GM12878 (cell line): ENCODE results near the gene TMEM120B. TPM values are rescaled to one million over a fixed set of nuclear protein-coding genes. Genes with fewer than 3 reads are reported as not detected.

Experiments
- ATAC-seq: fragments of 200-7000 bp; cut with Tn5 transposase; 3 replicates; pipeline ENCODE4 v1.9.1; 2020; ENCODE audit warnings: mild to moderate bottlenecking, moderate library complexity
- BruUV-seq: library from RNA; stranded (reverse); fragments of 400-500 nt; replicated peaks from 2 replicates; lab custom pipeline; 2021; lab: Mats Ljungman, UMichigan
- CTCF ChIA-PET: fragments of 300-600 bp; sonication (Branson Sonifier 250); formaldehyde crosslinking; extraction: SDS; loops from one replicate; lab custom pipeline; 2021; ENCODE audit warnings: inconsistent platforms; lab: Yijun Ruan, JAX
- POLR2A ChIA-PET: fragments of 350-600 bp; formaldehyde crosslinking; extraction: SDS; loops from one replicate; lab custom pipeline; 2021; ENCODE audit warnings: inconsistent platforms; lab: Charles Lee
- RAD21 ChIA-PET: fragments of 300-600 bp; sonication (Branson Sonifier 250); formaldehyde crosslinking; loops from one replicate; lab custom pipeline; 2023; ENCODE audit warnings: antibody characterized with exemption; ENCODE audit not compliant: unreplicated experiment; lab: Charles Lee
- SMC1A ChIA-PET: fragments of 300-600 bp; sonication (Branson Sonifier 250); formaldehyde crosslinking; loops from one replicate; lab custom pipeline; 2023; ENCODE audit not compliant: unreplicated experiment, uncharacterized antibody; lab: Charles Lee
- DNase-seq: peaks from one replicate; pipeline ENCODE4 v3.0.0-alpha.2; 2011; ENCODE audit warnings: low read depth, low spot score
- FAIRE-seq: peaks from 3 replicates; lab custom pipeline; 2011; peaks lifted over from hg19 to GRCh38; lab: Jason Lieb, UNC
- H2AFZ ChIP-seq: 2 replicates; pipeline ENCODE4 v1.6.0; 2011; ENCODE audit warnings: low read depth, low read length, control low read depth; ENCODE audit not compliant: control insufficient read depth
- H3K27ac ChIP-seq: 2 replicates; pipeline ENCODE4 v1.5.1; 2011; ENCODE audit warnings: control low read depth; ENCODE audit not compliant: control insufficient read depth, insufficient read depth
- H3K27me3 ChIP-seq, 2 experiments: replicated peaks in 1 of 2; 2 replicates each; pipeline versions ENCODE4 v1.6.0 to v1.6.1; 2011; ENCODE audit warnings: low read length in 1 of 2; ENCODE audit not compliant: control insufficient read depth in 2 of 2, insufficient read depth in 2 of 2
- H3K36me3 ChIP-seq, 2 experiments: 2 replicates each; pipeline ENCODE4 v1.5.1; 2011; ENCODE audit warnings: low read length in 1 of 2; ENCODE audit not compliant: control insufficient read depth in 2 of 2, insufficient read depth in 2 of 2
- H3K4me1 ChIP-seq: 2 replicates; pipeline ENCODE4 v1.6.1; 2011; ENCODE audit warnings: mild to moderate bottlenecking, low read length, moderate library complexity, mixed read lengths; ENCODE audit not compliant: control insufficient read depth, insufficient read depth
- H3K4me2 ChIP-seq: 2 replicates; pipeline ENCODE4 v1.6.0; 2011; ENCODE audit warnings: control low read depth; ENCODE audit not compliant: control insufficient read depth, insufficient read depth
- H3K4me3 ChIP-seq: fragments of 200-600 bp; sonication (generic); 2 replicates; pipeline ENCODE4 v1.5.1; 2016
- H3K79me2 ChIP-seq: 2 replicates; pipeline ENCODE4 v1.6.0; 2011; ENCODE audit warnings: low read length; ENCODE audit not compliant: control insufficient read depth, insufficient read depth
- H3K9ac ChIP-seq: 2 replicates; pipeline ENCODE4 v1.8.0; 2011; ENCODE audit warnings: low read length, control low read depth, mixed read lengths; ENCODE audit not compliant: control insufficient read depth, insufficient read depth
- H3K9me3 ChIP-seq: replicated peaks from 3 replicates; pipeline ENCODE4 v1.5.1; 2011; ENCODE audit warnings: mild to moderate bottlenecking, low read length; ENCODE audit not compliant: control insufficient read depth, insufficient read depth
- H4K20me1 ChIP-seq: 2 replicates; pipeline ENCODE4 v1.6.0; 2011; ENCODE audit not compliant: control insufficient read depth, insufficient read depth
- ATF2 ChIP-seq: IDR thresholded peaks from 2 replicates; pipeline ENCODE4 v1.6.1; 2012; ENCODE audit warnings: low read length, inconsistent platforms
- E2F4 ChIP-seq: IDR thresholded peaks from 2 replicates; pipeline ENCODE4 v1.6.1; 2012; ENCODE audit warnings: low read depth, low read length, improper control_type of control experiment
- HDAC2 ChIP-seq: fragments of 200-600 bp; sonication (generic); IDR thresholded peaks from 2 replicates; pipeline ENCODE4 v1.6.1; 2017
- MEF2A ChIP-seq: IDR thresholded peaks from 2 replicates; pipeline ENCODE4 v1.6.1; 2011; ENCODE audit warnings: low read depth, mild to moderate bottlenecking, low read length, moderate library complexity; ENCODE audit not compliant: insufficient read depth
- MTA3 ChIP-seq: IDR thresholded peaks from 2 replicates; pipeline ENCODE4 v1.6.1; 2012; ENCODE audit warnings: low read length, inconsistent platforms, borderline replicate concordance
- NR2C2 ChIP-seq: IDR thresholded peaks from 2 replicates; pipeline ENCODE4 v1.6.1; 2011; ENCODE audit warnings: borderline replicate concordance, low read depth; ENCODE audit not compliant: control insufficient read depth, insufficient read length
- RCOR1 ChIP-seq: conservative IDR thresholded peaks from 2 replicates; pipeline ENCODE4 v1.6.1; 2012; ENCODE audit warnings: low read depth, low read length, improper control_type of control experiment
- RELB ChIP-seq: fragments of 450-650 bp; IDR thresholded peaks from 2 replicates; pipeline ENCODE4 v1.6.1; 2017; ENCODE audit warnings: low read depth, mild to moderate bottlenecking, moderate library complexity
- SIX5 ChIP-seq: IDR thresholded peaks from 2 replicates; pipeline ENCODE4 v1.6.1; 2011; ENCODE audit warnings: mild to moderate bottlenecking, low read depth, low read length, moderate library complexity; ENCODE audit not compliant: severe bottlenecking
- SKIL ChIP-seq: fragments of 450-650 bp; IDR thresholded peaks from 2 replicates; pipeline ENCODE4 v1.6.1; 2017; ENCODE audit warnings: mild to moderate bottlenecking, low read depth, inconsistent platforms; ENCODE audit not compliant: poor library complexity, severe bottlenecking
- TCF12 ChIP-seq: IDR thresholded peaks from 2 replicates; pipeline ENCODE4 v1.6.1; 2011; ENCODE audit warnings: low read depth, mild to moderate bottlenecking, low read length
- USF2 ChIP-seq: IDR thresholded peaks from 2 replicates; pipeline ENCODE4 v1.6.1; 2011; ENCODE audit warnings: low read depth, low read length, improper control_type of control experiment, borderline replicate concordance
- WGBS: methylation state at CpG from one replicate; pipeline ENCODE4 v1.1.6; 2016; ENCODE audit warnings: low lambda C conversion rate; ENCODE audit not compliant: insufficient replicate concordance, insufficient coverage; ENCODE audit errors: missing lambda C conversion rate; 5-methylcytosine and 5-hydroxymethylcytosine counted together
- in situ Hi-C: fragments of 300-500 bp; cut with MboI; formaldehyde crosslinking; loops from 9 replicates; pipeline ENCODE4 v1.14.3; 2018; ENCODE audit warnings: mixed read lengths
- intact Hi-C: fragments of 100-400 bp; cut with micrococcal nuclease; formaldehyde crosslinking; loops from one replicate; pipeline ENCODE4 v1.14.2; 2022; ENCODE audit not compliant: unreplicated experiment
- polyA plus RNA-seq, 11 experiments: library from polyadenylated mRNA; depleted of rRNA in 4 of 11; unstranded in 6 of 11; stranded (reverse) in 5 of 11; fragments of >200 nt; fragmentation: Nextera tagmentation in 4 of 11; fragmentation: Illumina TruSeq in 1 of 11; extraction: Ambion mirVana in 4 of 11; extraction: Trizol in 1 of 11; gene quantifications; 1 replicate in 1 of 11; 2 replicates in 10 of 11; pipeline versions ENCODE4 v1.2.1 to v1.2.3, GENCODE V29; 2011 to 2016; ENCODE audit warnings: inconsistent platforms in 2 of 11, missing spikeins in 2 of 11, low read depth in 1 of 11
- total RNA-seq, 4 experiments: library from RNA; depleted of rRNA in 3 of 4; stranded (reverse); fragments of >200 nt in 3 of 4; fragmentation: Illumina TruSeq in 1 of 4; extraction: Trizol in 1 of 4; gene quantifications; 2 replicates each; pipeline versions ENCODE4 v1.2.1 to v1.2.3, GENCODE V29; 2013 to 2021

Gene TMEM120B
- total and polyA plus RNA-seq, 10 of the 15 experiments (the other 5 are each of a cell fraction or from before 2014, with no cell fraction given): 4.0 to 26.2 (median 9.2) TPM

- TF ChIP-seq RELB (no peak), SKIL (peak; percentile 17), SIX5 (no peak), MTA3 (no peak)
Measured at GRCh38 chr12:121793838-121794533, 81.4 kb downstream of the TMEM120B start (continued).

- Histone ChIP-seq H3K4me3 (peak overlapping the region; percentile 58; the same call in 1 of the 2 replicates), H3K79me2 (peaks cover 56% of the 10 kb centered on the region), H3K4me2 (peak overlapping the region; percentile 93), H3K9me3 (no peaks in the 10 kb centered on the region), H4K20me1 (no peaks in the 10 kb centered on the region; the same call in 1 of the 2 replicates), H3K9ac (peak overlapping the region; percentile 22; the same call in 1 of the 2 replicates), H2AFZ (peak overlapping the region; percentile 45), H3K27me3 (no peaks in the 10 kb centered on the region), H3K27ac (peak overlapping the region; percentile 73), H3K36me3 (peaks cover 10 to 15% of the 10 kb centered on the region in 2 experiments; a peak in 3 of 4 replicates), H3K4me1 (peaks cover 41% of the 10 kb centered on the region)
- BruUV-seq: no TSS peak
- RAD21 ChIA-PET: interaction anchor here (0.6 to 11.7 kb wide), 33 partner anchors 13 to 443 kb away, joined by 3 to 395 read pairs (median 5); partner anchors contain the start of genes ANAPC5, CFAP251, ORAI1 and PSMD9
- SMC1A ChIA-PET: interaction anchor here (0.6 to 10.5 kb wide), 31 partner anchors 11 to 372 kb away, joined by 3 to 226 read pairs (median 5); partner anchors contain the start of genes CFAP251, PSMD9, SETD1B and TMEM120B
- in situ Hi-C loops: loop anchor here (5.0 kb wide), 2 partner anchors 93 to 102 kb away; partner anchors contain the start of gene PSMD9
- CTCF ChIA-PET: interaction anchor here (0.7 to 16.2 kb wide), 53 partner anchors 13 to 370 kb away, joined by 3 to 565 read pairs (median 4); partner anchors contain the start of genes CFAP251, ORAI1, PSMD9 and SETD1B
- POLR2A ChIA-PET: interaction anchor here (0.6 to 7.9 kb wide), 13 partner anchors 10 to 108 kb away, joined by 3 to 155 read pairs (median 5); partner anchors contain the start of genes PSMD9, SETD1B and TMEM120B
- ATAC-seq (peak; percentile 5), DNase-seq (no peak), FAIRE-seq (no peak)
- under 1% methylated on average over 13 of the region's 13 CpGs for WGBS
- intact Hi-C loops: loop anchor here (1.0 kb wide), 4 partner anchors 18 to 97 kb away; partner anchors contain the start of gene PSMD9
- no peak for TF ChIP-seq NR2C2
- TF ChIP-seq E2F4: no peak
- no peak for TF ChIP-seq HDAC2
- no peak for TF ChIP-seq RCOR1
- TF ChIP-seq TCF12: no peak
- TF ChIP-seq ATF2: no peak
- TF ChIP-seq USF2: no peak
- no peak for TF ChIP-seq MEF2A
Measured at GRCh38 chr12:121794534-121795033, 82.0 kb downstream of the TMEM120B start.
